Measurements from ENCODE around the gene C2orf80. TPM values are rescaled to one million over a fixed set of nuclear protein-coding genes. Genes with fewer than 3 reads are reported as not detected.

The C2orf80 gene
- total and polyA plus RNA-seq, 2 donors (not counting 1 experiment from before 2014, with no cell fraction given), result not detected

- Histone ChIP-seq H3K27me3 (replicated peaks in 1 of 4; ENCODE audit: control extremely low read depth in 1 of 4, control insufficient read depth in 3 of 4, insufficient read depth in 4 of 4, low read length in 3 of 4) (no peaks in the 10 kb centered on the region), H3K79me2 (ENCODE audit: control insufficient read depth, insufficient read depth, low read length) (no peaks in the 10 kb centered on the region), H3K36me3 (replicated peaks in 1 of 2; ENCODE audit: control extremely low read depth in 1 of 2, control insufficient read depth in 1 of 2, extremely low read depth in 1 of 2, insufficient read depth in 2 of 2, low read length in 1 of 2) (no peaks in the 10 kb centered on the region), H2AFZ (ENCODE audit: insufficient read depth, low read depth, low read length, poor library complexity, severe bottlenecking) (no peak overlapping the region), H4K20me1 (ENCODE audit: control insufficient read depth, insufficient read depth, low read length, poor library complexity, severe bottlenecking) (no peaks in the 10 kb centered on the region), H3K9ac (ENCODE audit: low read length) (no peak overlapping the region), H3K4me1 (ENCODE audit: control insufficient read depth in 2 of 2, insufficient read depth in 2 of 2, low read length in 2 of 2) (no peaks in the 10 kb centered on the region), H3K4me3 (ENCODE audit: control extremely low read depth in 1 of 5, extremely low read depth in 1 of 5, insufficient read depth in 1 of 5, low read depth in 2 of 5, low read length in 4 of 5) (no peak overlapping the region), H3K27ac (ENCODE audit: low read length in 2 of 2) (no peak overlapping the region), H3K4me2 (replicated peaks; ENCODE audit: low read depth, low read length, poor library complexity, severe bottlenecking) (no peak overlapping the region), H3K9me3 (ENCODE audit: control extremely low read depth in 1 of 3, control insufficient read depth in 2 of 3, insufficient read depth in 1 of 3, low read length in 2 of 3) (no peaks in the 10 kb centered on the region)
- H3K4me1 Mint-ChIP-seq, result no peaks in the 10 kb centered on the region
- intact Hi-C loops (cut with micrococcal nuclease), result no loop called here
- peaks cover 8% of the 10 kb centered on the region for H3K27me3 Mint-ChIP-seq
- CTCF ChIA-PET, result no interaction called here
- DNase-seq, result no peak
- H3K9me3 Mint-ChIP-seq (ENCODE audit: insufficient read depth), result no peaks in the 10 kb centered on the region
- no peak overlapping the region for H3K4me3 Mint-ChIP-seq
- H3K27ac Mint-ChIP-seq, result no peak overlapping the region
- WGBS (ENCODE audit: insufficient coverage), result 100% methylated on average over 1 of the region's 3 CpGs
- TF ChIP-seq CTCF (IDR thresholded peaks at IDR 0.05) (no peak), EZH2 (IDR thresholded peaks at IDR 0.05; ENCODE audit: borderline replicate concordance, insufficient read depth, low read depth, low read length, poor library complexity, severe bottlenecking) (no peak)
- no peak for ATAC-seq (ENCODE audit: low read depth)
- POLR2A ChIA-PET, result no interaction called here
Observed at GRCh38 chr2:208207769-208208168, 17.9 kb upstream of the C2orf80 start.

GRCh38 chr2:208204166-208204565 is 14.3 kb upstream of the C2orf80 start:
- no peak overlapping the region for H2AFZ ChIP-seq (ENCODE audit: insufficient read depth, low read depth, low read length, poor library complexity, severe bottlenecking)
- H3K4me2 ChIP-seq (replicated peaks; ENCODE audit: low read depth, low read length, poor library complexity, severe bottlenecking), result no peak overlapping the region
- Mint-ChIP-seq H3K27ac (no peak overlapping the region), H3K9me3 (ENCODE audit: insufficient read depth) (no peaks in the 10 kb centered on the region), H3K4me1 (no peaks in the 10 kb centered on the region), H3K4me3 (no peak overlapping the region), H3K27me3 (peaks cover 4% of the 10 kb centered on the region)
- H3K36me3 ChIP-seq (replicated peaks in 1 of 2; ENCODE audit: control extremely low read depth in 1 of 2, control insufficient read depth in 1 of 2, extremely low read depth in 1 of 2, insufficient read depth in 2 of 2, low read length in 1 of 2), result no peaks in the 10 kb centered on the region
- H3K4me1 ChIP-seq (ENCODE audit: control insufficient read depth in 2 of 2, insufficient read depth in 2 of 2, low read length in 2 of 2), result no peaks in the 10 kb centered on the region
- TF ChIP-seq EZH2 (IDR thresholded peaks at IDR 0.05; ENCODE audit: borderline replicate concordance, insufficient read depth, low read depth, low read length, poor library complexity, severe bottlenecking) (no peak), CTCF (IDR thresholded peaks at IDR 0.05) (no peak)
- H3K27me3 ChIP-seq (replicated peaks in 1 of 4; ENCODE audit: control extremely low read depth in 1 of 4, control insufficient read depth in 3 of 4, insufficient read depth in 4 of 4, low read length in 3 of 4), result no peaks in the 10 kb centered on the region
- 19% methylated on average over 2 of the region's 5 CpGs for WGBS (ENCODE audit: insufficient coverage)
- ATAC-seq (ENCODE audit: low read depth), result no peak
- H3K4me3 ChIP-seq (ENCODE audit: control extremely low read depth in 1 of 5, extremely low read depth in 1 of 5, insufficient read depth in 1 of 5, low read depth in 2 of 5, low read length in 4 of 5), result no peak overlapping the region
- POLR2A ChIA-PET, result no interaction called here
- intact Hi-C loops (cut with micrococcal nuclease), result no loop called here
- no peaks in the 10 kb centered on the region for H4K20me1 ChIP-seq (ENCODE audit: control insufficient read depth, insufficient read depth, low read length, poor library complexity, severe bottlenecking)
- CTCF ChIA-PET, result interaction anchor here (0.6 to 0.7 kb wide), 2 partner anchors 29 to 37 kb away, joined by 3 to 4 read pairs; no protein-coding TSS in a partner anchor
- H3K9ac ChIP-seq (ENCODE audit: low read length), result no peak overlapping the region
- H3K79me2 ChIP-seq (ENCODE audit: control insufficient read depth, insufficient read depth, low read length), result no peaks in the 10 kb centered on the region
- no peak overlapping the region for H3K27ac ChIP-seq (ENCODE audit: low read length in 2 of 2)
- no peaks in the 10 kb centered on the region for H3K9me3 ChIP-seq (ENCODE audit: control extremely low read depth in 1 of 3, control insufficient read depth in 2 of 3, insufficient read depth in 1 of 3, low read length in 2 of 3)
- no peak for DNase-seq

Data from B cell (primary cell).